ENCODE results near the gene OCA2. TPM values are rescaled to one million over a fixed set of nuclear protein-coding genes. Genes with fewer than 3 reads are reported as not detected.

The OCA2 gene
- total RNA-seq, 1 donor, result not detected

DNA sequence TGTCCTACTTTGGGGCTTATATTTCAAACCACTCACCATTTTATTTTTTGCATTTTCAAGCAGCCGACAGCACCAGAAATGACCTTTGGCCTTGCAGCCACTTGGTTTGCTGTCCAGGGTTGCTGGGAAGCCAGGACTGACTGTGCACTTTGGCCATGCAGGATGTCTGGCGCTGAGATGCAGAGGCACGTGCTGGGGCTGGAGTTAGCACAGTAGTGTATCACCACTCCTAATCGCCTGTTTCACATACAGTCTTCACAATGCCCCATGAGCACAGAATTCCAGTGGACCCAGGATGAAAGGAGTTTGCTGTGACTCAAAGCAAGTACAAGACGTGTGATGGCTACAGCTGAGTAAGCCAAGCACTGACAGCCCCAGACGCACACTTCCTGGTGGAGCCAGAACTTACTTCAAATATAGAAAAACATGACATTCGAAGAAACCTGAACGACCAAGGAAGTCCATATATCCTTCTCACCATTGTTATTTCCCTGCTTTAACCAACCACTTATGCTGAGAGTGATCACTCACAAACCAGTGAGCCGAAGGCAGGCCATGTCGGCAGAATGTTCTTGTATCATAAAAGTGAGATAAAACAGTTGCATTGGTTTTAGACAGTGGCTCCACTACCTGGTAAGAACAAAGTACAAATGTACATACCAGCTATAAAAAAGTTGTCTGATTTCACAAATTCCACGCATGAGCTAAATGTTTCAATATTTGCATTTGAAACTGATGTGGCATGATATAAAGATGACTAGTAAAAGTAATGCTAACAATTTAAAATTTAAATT is 16.0 kb downstream of the OCA2 start:
- DNase-seq (ENCODE audit: low read depth in 2 of 3, low spot score in 2 of 3), result no peak

DNA sequence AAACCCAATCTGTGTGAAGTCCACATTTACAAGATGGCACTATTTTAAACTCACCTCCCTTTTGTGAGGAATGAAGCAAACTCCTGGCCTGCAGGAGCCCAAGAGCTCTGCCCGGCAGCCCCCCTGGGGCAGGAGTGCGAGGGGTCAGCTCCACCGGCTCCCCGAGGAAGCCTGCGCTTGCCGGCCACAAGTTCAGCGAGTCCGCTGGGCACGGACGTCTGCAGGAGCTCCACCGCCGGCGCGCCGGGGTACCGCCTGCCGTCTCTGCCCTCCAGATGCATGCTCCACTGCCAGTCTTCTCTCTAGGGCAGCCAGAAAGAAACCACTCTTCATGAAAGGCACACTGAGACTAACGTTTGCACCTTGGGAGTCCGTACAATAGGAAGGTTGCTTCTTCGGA is 17.5 kb downstream of the OCA2 start:
- no peak for DNase-seq (ENCODE audit: low read depth in 2 of 3, low spot score in 2 of 3)

DNA sequence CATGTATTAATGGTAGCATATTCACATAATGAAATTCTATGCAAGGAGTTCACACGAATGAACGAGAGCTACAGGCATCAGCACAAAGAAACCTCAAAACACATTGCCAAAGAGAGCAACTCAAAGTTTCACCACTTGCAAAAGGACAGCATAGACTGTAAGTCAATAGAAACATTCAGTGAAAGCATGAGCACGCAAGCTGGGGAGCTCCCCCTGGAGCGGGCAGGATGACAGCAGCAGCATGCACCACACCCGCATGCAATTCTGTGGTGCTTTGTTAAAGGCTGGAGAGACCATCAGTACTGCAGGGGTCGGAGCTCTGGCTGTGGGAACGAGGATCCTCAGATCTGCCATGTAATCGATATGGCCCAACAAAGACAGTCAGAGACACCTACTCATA is 18.7 kb downstream of the OCA2 start:
- DNase-seq (ENCODE audit: low read depth in 2 of 3, low spot score in 2 of 3), result no peak

DNA sequence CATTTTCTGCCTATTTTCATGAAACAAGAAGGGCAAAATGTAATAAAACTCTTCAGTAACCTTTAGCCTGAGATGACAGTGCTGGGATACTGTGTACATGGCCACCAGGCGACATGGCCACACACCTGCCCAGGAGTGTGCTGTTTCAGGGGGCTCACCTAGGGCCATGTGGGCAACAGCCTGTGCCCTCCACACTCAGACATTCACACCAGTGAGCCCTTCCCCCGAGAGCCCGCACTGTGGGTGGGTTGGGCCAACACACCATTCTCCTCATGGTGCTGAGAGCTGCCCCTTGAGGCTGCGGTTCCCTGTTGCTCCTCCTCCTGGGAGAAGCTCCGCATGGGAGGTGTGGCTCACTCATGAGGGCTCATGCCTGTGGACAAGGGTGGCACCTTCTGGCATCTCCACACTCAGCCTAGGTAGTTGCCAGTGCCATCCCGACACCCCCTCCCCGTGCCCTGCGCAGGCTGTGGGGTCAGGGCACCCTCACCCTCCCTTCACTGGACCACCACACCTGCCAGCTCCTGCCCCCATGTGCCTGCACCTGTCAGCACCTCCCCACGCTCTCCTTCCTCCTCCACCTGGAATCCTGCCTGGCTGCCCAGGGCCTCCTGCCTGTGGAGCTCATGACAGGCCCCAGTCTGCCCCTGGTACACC is 19.7 kb downstream of the OCA2 start:
- no peak for DNase-seq (ENCODE audit: low read depth in 2 of 3, low spot score in 2 of 3)

DNA sequence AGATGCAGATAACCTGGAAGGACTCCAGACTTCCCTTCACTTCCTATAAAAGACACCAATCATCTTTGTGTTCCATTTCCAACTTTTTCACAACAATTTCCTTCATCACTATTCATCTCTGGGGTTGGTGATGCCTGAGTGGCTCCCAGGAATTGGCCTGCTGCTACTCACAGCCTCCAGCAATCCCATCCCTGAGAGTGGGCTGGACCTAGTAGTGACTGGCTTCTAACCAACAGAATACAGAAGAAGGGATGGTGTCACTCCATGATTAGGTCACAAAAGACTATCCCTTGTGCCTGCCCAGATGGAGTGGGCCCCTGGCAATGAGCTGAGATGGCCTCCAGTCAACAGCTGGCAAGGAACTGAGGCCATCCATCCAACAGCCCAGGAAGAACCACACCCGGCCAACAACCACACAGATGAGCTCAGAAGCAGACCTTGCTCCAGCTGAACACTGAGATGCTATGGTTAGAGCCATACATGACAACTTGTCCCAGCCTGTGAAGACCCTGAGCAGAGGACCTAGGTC is 20.9 kb downstream of the OCA2 start:
- DNase-seq (ENCODE audit: low read depth in 2 of 3, low spot score in 2 of 3), result no peak

DNA sequence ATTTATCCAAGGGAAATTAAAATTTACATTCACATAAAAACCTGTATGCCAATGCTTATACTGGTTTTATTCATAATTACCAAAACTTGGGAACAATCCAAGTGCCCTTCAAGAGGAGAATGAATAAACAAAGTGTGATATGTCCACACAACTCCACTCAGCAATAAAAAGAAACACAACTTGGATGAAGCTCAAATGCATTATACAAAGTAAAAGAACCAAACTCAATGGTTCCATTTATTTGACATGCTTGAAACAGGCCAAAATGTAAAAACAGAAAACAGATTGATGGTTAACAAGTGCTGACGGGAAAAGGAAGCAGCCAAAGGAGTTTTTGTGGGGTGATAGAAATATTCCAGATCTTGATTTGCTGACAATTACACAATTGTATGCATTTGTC is 23.5 kb downstream of the OCA2 start:
- no peak for DNase-seq (ENCODE audit: low read depth in 2 of 3, low spot score in 2 of 3)

DNA sequence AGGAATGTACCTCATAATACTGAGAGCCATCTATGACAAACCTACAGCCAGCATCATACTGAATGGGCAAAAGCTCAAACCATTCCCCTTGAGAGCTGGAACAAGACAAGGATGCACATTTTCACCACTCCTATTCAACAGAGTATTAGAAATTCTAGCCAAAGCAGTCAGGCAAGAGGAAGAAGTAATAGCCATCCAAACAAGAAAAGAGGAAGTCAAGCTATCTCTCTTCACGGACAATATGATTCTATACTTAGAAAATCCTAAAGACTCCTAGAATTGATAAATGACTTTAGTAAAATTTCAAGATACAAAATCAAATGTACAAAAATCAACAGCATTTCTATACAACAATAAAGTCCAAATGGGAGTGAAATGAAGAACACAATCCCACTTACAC is 30.2 kb downstream of the OCA2 start:
- peak in 1 of 3 donors; percentile 5 for DNase-seq (ENCODE audit: low read depth in 2 of 3, low spot score in 2 of 3)

DNA sequence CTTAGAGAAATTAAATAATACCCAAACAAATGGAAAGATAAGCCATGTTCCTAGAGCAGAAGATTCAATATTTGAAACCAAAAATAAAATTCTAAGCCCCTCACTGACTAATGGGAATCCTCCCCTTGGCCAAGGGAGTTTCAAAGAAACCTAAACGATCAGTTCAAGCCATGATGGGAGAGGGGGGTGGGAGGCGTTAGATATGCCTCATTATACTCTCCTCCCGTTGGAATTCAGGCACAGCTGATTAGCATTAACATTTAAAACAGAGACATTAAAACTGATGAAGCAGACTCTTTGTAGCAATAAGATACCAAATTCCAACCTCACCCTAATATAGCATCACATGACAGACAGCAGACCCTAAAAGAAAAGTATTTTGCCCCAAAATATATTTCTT is 32.9 kb downstream of the OCA2 start:
- no peak for DNase-seq (ENCODE audit: low read depth in 2 of 3, low spot score in 2 of 3)

DNA sequence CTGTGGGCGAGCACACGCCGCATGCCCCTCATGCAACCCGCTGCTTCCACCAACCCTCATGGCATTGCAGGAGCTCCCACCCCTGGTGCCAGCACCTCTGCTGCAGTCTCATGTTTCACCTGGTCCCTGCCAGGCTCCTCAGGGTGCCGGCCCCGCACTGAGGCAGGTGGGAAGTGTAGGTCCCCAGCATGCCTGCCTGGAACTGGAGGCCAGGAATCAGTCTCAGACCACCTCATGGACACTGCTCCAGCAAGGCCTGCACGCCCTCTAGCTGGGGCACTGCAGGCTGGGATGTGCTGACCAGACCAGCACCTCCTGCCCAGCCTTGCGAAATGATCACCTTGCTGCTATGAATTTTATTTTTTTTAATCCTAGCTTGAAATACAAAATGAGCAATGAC is 39.1 kb downstream of the OCA2 start:
- DNase-seq (ENCODE audit: low read depth in 2 of 3, low spot score in 2 of 3), result no peak

DNA sequence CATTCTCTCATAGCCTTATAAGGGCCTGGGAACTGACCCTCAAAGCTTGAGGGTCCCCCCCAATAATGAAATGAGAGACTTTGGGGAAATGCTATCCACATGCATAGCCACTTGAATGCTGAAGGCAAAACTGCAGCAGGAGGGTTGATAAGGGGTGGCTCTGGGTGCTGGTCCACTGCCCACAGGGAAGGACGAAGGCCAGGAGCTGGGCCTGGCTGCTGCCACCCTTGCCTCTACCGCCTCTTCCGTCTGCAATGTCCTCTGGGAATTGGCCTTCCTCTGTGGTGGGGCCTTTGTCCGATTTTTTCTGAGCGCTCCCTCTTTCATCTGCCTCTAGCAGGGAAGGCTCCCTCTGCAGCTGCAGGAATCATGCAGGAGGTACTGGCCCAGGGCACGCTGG is 41.0 kb downstream of the OCA2 start:
- DNase-seq (ENCODE audit: low read depth in 2 of 3, low spot score in 2 of 3), result no peak

DNA sequence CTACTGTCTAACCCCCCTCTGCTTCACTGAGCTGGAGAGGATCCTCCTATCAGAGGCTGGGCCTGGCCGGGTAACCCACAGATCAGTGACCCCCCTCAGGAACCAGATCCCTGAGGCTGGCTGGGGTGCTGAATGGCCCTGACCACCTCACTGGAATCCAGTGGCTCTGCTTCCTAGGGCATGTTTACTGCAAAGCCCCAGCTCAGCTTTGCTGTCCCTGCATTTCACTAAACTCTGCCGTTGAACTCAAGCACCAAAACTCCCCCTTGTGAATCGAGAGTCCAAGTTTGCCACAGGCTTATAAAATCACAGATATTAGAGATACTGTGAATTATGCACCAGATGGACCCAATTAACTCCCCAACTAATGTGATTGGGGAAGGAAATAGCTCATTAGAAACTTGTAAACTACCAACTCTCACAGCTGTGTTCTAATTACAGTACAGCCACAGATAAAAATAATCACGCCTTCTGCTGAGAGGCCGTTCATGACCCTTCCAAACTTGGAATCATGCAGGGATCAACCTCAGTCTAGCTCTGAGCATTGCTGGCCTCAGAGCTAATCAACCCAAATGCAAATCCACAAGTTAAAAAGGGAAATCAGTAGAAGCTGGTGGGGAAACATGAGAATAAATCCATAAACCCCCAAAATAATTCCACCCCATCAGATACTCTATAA is 47.0 kb downstream of the OCA2 start:
- no peak for DNase-seq (ENCODE audit: low read depth in 2 of 3, low spot score in 2 of 3)

DNA sequence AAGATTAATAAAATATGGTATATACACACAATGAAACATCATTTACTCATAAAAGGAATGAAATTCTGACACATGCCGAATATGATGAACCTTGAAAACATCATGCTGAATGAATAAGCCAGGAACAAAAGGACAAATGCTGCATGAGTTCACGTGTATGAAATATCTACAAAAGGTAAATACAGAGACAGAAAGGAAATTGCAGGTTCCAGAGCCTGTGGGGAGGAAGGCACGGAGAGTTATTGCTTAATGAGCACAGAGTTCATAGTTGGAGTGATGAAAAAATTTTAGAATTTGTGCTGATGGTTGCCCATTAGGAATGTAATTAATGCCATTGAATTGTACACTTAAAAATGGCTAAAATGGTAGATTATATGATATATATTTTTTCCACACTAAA is 49.5 kb downstream of the OCA2 start:
- DNase-seq (ENCODE audit: low read depth in 2 of 3, low spot score in 2 of 3), result no peak

DNA sequence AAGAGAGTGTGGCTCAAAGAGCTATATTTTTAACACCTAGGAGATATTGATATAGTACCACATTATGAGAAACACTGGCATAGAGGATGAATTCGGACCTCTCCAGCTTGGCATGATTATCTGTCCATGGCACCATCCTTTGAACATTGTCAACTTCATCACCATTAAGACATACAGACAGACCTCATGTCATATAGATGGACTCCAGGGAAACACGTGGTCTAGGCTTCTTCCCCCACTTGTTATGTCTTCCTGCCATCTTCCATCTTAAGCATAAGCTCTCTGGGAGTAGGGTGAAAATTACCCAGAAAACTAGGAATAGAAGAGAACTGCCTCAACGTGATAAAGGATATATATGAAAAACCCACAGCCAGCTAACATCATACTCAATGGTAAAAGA is 51.8 kb downstream of the OCA2 start:
- no peak for DNase-seq (ENCODE audit: low read depth in 2 of 3, low spot score in 2 of 3)

DNA sequence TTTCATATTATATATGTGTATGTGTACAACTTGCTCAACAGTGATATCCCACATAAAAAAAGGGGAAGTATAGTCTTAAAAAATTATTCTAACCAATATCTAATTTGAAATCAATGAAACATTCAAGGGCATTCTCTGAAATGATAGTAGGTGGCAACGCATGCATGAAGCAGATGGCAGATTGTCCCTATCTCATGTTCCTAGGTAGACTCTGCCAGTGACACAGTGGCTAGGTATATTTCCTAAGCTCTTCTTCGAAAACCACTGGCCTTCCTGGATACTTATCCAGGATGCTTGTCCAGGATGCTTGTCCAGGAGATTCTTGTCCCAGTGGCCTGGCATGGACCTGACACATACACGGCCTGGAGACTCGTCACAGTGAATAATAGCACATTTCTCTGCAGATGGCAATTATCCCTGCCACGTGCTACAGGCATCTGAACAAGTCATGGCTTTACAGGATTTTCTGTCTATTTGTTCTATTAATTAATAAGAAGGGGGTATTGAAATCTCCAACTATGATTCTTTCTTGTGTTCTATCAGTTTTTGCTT is 54.9 kb downstream of the OCA2 start:
- no peak for DNase-seq (ENCODE audit: low read depth in 2 of 3, low spot score in 2 of 3)

DNA sequence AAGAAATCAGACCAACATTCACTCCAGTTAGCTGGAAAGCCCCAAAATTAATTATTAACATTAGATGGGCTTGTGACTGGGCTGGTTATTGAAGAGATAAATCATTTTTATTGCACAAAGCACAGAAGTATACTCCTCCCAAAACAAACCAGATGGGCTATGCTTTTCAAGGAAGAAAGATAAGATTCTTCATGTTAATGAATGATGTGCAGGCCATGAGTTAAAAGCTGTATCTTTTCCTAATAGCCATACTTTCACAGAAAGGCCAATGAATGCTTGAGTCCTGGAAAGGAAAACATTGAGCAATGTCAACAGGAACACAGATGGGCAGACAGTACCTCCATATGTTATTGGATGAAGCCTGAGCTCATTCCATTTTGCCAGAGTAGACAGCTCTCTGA is 55.4 kb downstream of the OCA2 start:
- DNase-seq (ENCODE audit: low read depth in 2 of 3, low spot score in 2 of 3), result no peak

DNA sequence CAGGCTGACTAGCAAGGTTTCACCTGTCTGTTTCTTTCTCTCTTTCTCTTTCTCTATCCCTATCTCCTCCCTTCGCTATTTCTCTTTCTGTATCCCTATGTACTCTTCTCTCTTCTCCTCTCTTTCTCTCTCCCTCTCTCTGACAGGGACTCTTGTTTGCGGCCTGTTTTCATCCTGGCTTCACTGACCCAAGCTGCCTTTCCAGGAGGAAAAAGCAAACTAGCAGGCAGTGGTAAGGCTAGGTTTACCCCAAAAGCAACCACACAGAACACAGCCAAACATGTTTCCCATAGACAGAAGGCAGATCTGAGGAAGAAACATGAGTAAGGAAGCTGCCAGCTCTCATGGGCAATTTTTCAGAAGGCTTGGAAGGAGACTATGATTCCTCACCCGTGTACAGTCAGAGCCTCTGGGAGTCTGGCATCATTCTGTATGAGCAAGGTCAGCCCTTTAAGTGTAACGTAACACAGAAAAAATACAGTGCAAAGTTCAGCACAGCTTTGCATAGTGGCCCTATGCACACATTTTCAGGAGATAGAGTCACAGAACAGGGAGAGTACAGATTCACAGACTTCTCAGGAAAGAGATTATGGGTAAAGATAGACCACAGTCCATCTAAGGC is 61.0 kb downstream of the OCA2 start:
- DNase-seq (ENCODE audit: low read depth in 2 of 3, low spot score in 2 of 3), result no peak

DNA sequence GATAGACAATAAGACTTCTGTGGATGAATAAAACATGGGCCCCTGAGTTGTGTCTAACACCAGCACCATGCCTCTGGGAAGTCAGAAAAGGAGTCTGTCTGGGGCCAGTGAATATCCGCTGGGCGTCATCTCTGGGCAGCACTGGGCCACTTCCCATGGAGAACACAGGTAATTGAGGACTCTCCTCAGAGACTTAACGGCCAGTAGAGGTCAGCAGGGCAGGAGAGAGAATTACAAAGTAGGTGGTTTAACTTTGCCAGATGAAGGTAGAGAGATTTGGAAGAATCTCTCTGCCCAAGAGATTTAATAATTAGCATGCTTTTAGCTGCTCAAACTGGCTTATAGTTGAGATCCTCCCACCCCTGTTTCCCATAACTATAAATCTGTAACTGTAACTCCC is 65.7 kb downstream of the OCA2 start:
- DNase-seq (ENCODE audit: low read depth in 2 of 3, low spot score in 2 of 3), result no peak

DNA sequence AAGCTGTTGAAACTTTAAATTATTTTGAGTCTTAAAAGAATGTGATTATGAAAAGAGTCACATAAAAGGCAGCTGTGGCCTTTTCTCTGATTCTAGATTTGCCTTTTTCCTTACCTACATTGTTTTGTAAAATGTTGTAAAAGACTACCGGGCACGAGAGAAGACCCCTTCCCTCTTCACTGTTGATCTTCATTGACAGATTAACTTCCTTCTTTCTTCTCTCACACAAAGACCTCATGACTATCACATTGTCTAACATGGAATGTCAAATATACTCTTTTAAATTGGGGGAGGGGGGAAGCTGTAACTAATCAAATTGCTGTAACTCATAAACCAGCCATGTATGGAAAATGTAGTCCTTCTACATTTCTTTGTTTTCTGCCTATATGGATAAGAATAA is 68.3 kb downstream of the OCA2 start:
- DNase-seq (ENCODE audit: low read depth in 2 of 3, low spot score in 2 of 3), result no peak

DNA sequence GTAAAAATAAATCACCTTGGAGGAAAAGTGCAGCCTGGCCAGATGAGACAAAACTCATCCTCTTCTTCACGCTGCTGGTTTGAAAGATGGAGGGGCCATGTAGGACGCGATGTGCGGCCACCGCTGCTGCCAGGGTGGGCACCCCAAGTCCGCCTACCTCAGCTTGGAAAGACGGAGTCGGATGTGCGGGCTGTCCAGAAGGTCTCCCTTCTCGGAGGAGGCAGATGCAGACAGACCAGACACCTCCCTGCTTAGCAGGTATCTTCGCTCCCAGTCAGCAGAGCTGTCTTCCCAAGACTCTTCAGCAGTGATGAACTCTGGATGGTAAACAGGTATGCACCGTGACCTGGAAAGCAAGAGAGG is 71.4 kb downstream of the OCA2 start:
- no peak for DNase-seq (ENCODE audit: low read depth in 2 of 3, low spot score in 2 of 3)

DNA sequence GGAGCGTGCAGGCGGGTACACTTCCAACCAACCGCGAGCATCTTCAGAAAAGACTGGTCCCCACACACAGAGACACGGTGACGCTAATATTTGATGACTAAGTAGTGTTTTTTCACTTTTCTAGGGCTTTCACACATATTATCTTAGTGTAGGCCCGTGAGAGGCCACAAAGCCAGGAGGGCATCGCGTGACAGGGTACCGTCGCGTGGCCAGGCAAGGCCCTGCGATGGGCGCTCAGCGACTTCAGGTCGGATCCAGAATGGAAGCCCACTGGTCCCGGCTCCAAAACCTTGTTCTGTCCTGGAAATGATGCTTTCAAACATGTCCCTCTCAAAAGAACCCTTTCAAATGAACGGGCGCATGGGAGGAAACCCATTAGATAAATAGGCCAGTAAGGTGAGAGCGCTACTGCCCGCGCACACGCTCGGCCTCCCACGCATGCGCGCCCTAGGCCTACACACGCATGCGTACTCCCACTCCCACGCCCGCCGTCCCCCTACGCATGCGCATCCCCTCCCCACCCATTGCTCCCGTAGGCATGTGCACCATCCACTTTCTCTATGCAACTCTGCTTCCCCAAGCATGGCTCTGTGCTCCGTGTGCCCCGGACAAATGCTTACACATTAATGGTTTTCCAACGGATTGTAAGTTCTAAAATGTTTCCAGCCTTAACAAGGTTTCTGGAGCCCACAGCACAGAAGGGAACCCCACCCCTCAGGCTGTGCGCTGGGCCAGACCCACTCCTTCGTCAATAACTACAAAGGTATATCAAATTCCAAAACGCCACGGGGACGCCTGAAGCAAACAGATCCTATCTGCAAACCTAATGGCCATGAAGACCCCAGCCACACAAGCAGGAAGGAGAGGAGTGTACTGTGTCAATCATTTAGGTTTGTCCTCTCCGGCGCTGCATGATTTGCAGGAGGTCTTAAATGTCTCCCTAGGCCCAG is 72.1 kb downstream of the OCA2 start:
- no peak for DNase-seq (ENCODE audit: low read depth in 2 of 3, low spot score in 2 of 3)
